ENCODE data around the gene POTEC. TPM values are rescaled to one million over a fixed set of nuclear protein-coding genes. Genes with fewer than 3 reads are reported as not detected.
"Not testable (repeated sequence)": the region's sequence is repeated elsewhere in the genome, so short reads cannot be mapped to it uniquely, and the experiment has no call there.

Gene POTEC
- total and polyA plus RNA-seq, 3 experiments from 2014 or later = not detected

- H3K9me3 Mint-ChIP-seq; H3K4me3 Mint-ChIP-seq; H3K36me3 Mint-ChIP-seq; POLR2A ChIA-PET; H3K4me3 ChIP-seq (ENCODE audit: low read length); H3K27ac Mint-ChIP-seq; H3K27me3 ChIP-seq (ENCODE audit: insufficient read depth, low read length, poor library complexity, severe bottlenecking); H3K4me1 Mint-ChIP-seq; CTCF ChIA-PET; H3K4me1 ChIP-seq (ENCODE audit: insufficient read depth, low read length); H3K27ac ChIP-seq (ENCODE audit: low read depth, low read length); H3K27me3 Mint-ChIP-seq; H3K36me3 ChIP-seq (ENCODE audit: insufficient read depth, low read length); DNase-seq; H3K9me3 ChIP-seq (ENCODE audit: low read length): not testable (repeated sequence)
Observed at GRCh38 chr18:14470046-14470445, 73.4 kb downstream of the POTEC start.

- H3K27me3 Mint-ChIP-seq; POLR2A ChIA-PET; CTCF ChIA-PET; H3K27ac ChIP-seq (ENCODE audit: low read depth, low read length); H3K27ac Mint-ChIP-seq; H3K9me3 ChIP-seq (ENCODE audit: low read length); H3K27me3 ChIP-seq (ENCODE audit: insufficient read depth, low read length, poor library complexity, severe bottlenecking); H3K4me3 Mint-ChIP-seq; H3K36me3 ChIP-seq (ENCODE audit: insufficient read depth, low read length); H3K4me1 ChIP-seq (ENCODE audit: insufficient read depth, low read length); H3K4me1 Mint-ChIP-seq; DNase-seq; H3K4me3 ChIP-seq (ENCODE audit: low read length): not testable (repeated sequence)
- Mint-ChIP-seq H3K9me3 (peaks cover 0 to 12% (median 6%) of the 10 kb centered on the region in 5 donors), H3K36me3 (peaks cover 0 to 12% (median 0%) of the 10 kb centered on the region in 3 donors)
Observed at GRCh38 chr18:14465989-14466388, 77.4 kb downstream of the POTEC start.

Other genes starting within 250 kb of the POTEC start
- not detected for gene ANKRD30B, start 204.6 kb upstream of the POTEC start, total RNA-seq
- gene ANKRD30B, start 204.6 kb upstream of the POTEC start, polyA plus RNA-seq = not detected